Upper lobe of left lung (tissue), 6 donors: Measurements from ENCODE around the gene LRIT2. TPM values are rescaled to one million over a fixed set of nuclear protein-coding genes. Genes with fewer than 3 reads are reported as not detected.

Experiments
- ATAC-seq, 2 donors: fragments of 200-7000 bp; cut with Tn5 transposase; one replicate each; pipeline ENCODE4 v1.9.1; 2022; ENCODE audit warnings: mild to moderate bottlenecking in 2 of 2, moderate library complexity in 2 of 2; ENCODE audit not compliant: low FRiP score in 2 of 2
- DNase-seq, 2 donors: peaks; one replicate each; pipeline ENCODE4 v3.0.0-alpha.2; 2019 to 2020
- H3K27ac ChIP-seq, 4 donors: fragments of 200-600 bp; sonication (generic); one replicate each; pipeline ENCODE4 v1.5.1; 2016 to 2019
- H3K27me3 ChIP-seq, 4 donors: fragments of 200-600 bp; sonication (generic); one replicate each; pipeline ENCODE4 v1.5.1; 2017 to 2019
- H3K36me3 ChIP-seq, 4 donors: fragments of 200-600 bp; sonication (generic); one replicate each; pipeline ENCODE4 v1.5.1; 2016 to 2019
- H3K4me1 ChIP-seq, 4 donors: fragments of 200-600 bp; sonication (generic); one replicate each; pipeline ENCODE4 v1.5.1; 2018 to 2019
- H3K4me3 ChIP-seq, 4 donors: fragments of 200-600 bp; sonication (generic); one replicate each; pipeline ENCODE4 v1.5.1; 2017 to 2019; ENCODE audit warnings: mild to moderate bottlenecking in 2 of 4, moderate library complexity in 1 of 4
- H3K9me3 ChIP-seq, 4 donors: fragments of 200-600 bp; sonication (generic); one replicate each; pipeline ENCODE4 v1.5.1; 2018 to 2019
- EP300 ChIP-seq, 4 donors: sonication (generic); formaldehyde crosslinking; IDR thresholded peaks; one replicate each; pipeline ENCODE4 v1.5.1; 2017; ENCODE audit warnings: antibody characterized with exemption in 4 of 4, control low read depth in 2 of 4
- POLR2A ChIP-seq, 4 donors: fragments of 450-650 bp; IDR thresholded peaks; one replicate each; pipeline ENCODE4 v1.5.1; 2016 to 2017; ENCODE audit warnings: antibody characterized with exemption in 4 of 4, mild to moderate bottlenecking in 2 of 4
- POLR2AphosphoS5 ChIP-seq, 2 donors: sonication (generic); formaldehyde crosslinking; IDR thresholded peaks; one replicate each; pipeline ENCODE4 v1.5.1; 2017; ENCODE audit warnings: antibody characterized with exemption in 2 of 2
- WGBS, 2 donors: methylation state at CpG; one replicate each; pipeline ENCODE4 v1.1.5; 2017 to 2018; 5-methylcytosine and 5-hydroxymethylcytosine counted together
- total RNA-seq, 6 donors: library from RNA; depleted of rRNA in 4 of 6; stranded (reverse); fragments of >200 nt in 4 of 6; gene quantifications; one replicate each; pipeline versions ENCODE4 v1.1.0 to v1.2.1, GENCODE V29; 2016 to 2021
- TF ChIP-seq, protein P1 (sequence below), 6 experiments: fragments of 450-650 bp in 4 of 6; fragments of 200-600 bp in 2 of 6; sonication (generic) in 2 of 6; IDR thresholded peaks; one replicate each; pipeline ENCODE4 v1.5.1; 2016 to 2019; ENCODE audit warnings: antibody characterized with exemption in 6 of 6
- donor health status: DM: no; HTN: no; CAD: no; lungs with moderate emphysema.
- donor health status: DM: no; HTN: yes; CAD: no; lungs with severe emphysema.

Gene LRIT2
- total RNA-seq, 6 donors from 2014 or later, result not detected

DNA sequence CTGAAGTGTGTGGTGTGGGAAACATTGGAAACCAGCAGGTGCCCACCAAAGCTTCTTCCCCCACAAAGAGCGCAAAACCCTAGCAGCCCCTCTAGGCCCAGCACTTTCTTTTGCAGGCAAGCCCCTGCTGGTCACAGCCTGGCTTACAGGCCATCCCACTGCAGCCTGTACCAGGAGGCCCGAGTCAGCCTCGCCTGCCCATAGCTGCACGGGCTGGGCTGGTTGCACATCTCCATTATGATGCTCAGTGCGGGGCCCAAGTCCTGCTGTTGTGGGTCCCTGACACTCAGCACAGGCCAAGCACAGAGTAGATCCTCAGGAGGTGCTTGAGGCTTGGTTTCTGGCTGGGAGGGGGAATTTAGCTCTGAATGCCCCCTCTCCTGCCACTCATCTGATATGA, 23.0 kb downstream of the LRIT2 start:
- no peak overlapping the region for H3K27ac ChIP-seq
- no peaks in the 10 kb centered on the region for H3K27me3 ChIP-seq
- no peak for ATAC-seq
- no peaks in the 10 kb centered on the region for H3K4me1 ChIP-seq
- no peak for DNase-seq
- H3K9me3 ChIP-seq, result no peaks in the 10 kb centered on the region
- WGBS, 2 donors, result 86 to 100% methylated on average over 1 to 5 of the region's 5 CpGs
- TF ChIP-seq, protein P1, sequence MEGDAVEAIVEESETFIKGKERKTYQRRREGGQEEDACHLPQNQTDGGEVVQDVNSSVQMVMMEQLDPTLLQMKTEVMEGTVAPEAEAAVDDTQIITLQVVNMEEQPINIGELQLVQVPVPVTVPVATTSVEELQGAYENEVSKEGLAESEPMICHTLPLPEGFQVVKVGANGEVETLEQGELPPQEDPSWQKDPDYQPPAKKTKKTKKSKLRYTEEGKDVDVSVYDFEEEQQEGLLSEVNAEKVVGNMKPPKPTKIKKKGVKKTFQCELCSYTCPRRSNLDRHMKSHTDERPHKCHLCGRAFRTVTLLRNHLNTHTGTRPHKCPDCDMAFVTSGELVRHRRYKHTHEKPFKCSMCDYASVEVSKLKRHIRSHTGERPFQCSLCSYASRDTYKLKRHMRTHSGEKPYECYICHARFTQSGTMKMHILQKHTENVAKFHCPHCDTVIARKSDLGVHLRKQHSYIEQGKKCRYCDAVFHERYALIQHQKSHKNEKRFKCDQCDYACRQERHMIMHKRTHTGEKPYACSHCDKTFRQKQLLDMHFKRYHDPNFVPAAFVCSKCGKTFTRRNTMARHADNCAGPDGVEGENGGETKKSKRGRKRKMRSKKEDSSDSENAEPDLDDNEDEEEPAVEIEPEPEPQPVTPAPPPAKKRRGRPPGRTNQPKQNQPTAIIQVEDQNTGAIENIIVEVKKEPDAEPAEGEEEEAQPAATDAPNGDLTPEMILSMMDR (IDR thresholded peaks at IDR 0.05), result no peak
- no peak for TF ChIP-seq POLR2AphosphoS5 (IDR thresholded peaks at IDR 0.05)
- TF ChIP-seq EP300 (IDR thresholded peaks at IDR 0.05), result no peak
- TF ChIP-seq POLR2A (IDR thresholded peaks at IDR 0.05), result no peak
- H3K36me3 ChIP-seq, result no peaks in the 10 kb centered on the region
- no peak overlapping the region for H3K4me3 ChIP-seq

DNA sequence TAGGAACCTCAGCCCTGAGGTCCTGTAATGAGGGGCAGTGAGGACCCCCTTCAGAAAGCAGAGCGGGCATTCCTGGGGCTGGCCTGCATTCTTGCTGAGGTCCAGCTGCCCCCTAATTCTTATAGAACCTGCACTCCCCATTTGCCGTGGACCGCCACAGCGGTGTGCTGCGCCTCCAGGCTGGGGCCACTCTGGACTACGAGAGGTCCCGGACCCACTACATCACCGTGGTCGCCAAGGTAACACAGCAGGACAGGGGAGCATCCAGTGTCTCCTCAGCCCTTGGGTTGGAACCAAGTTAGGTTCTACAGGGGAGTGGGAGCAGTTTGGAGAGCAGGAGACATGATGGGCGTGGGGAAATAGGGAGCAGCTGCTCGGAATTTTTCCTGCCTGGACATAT, 23.7 kb downstream of the LRIT2 start:
- no peak for DNase-seq
- Histone ChIP-seq H3K4me1 (no peaks in the 10 kb centered on the region), H3K9me3 (no peaks in the 10 kb centered on the region), H3K27ac (no peak overlapping the region), H3K4me3 (no peak overlapping the region), H3K27me3 (no peaks in the 10 kb centered on the region), H3K36me3 (no peaks in the 10 kb centered on the region)
- TF ChIP-seq, protein P1 (IDR thresholded peaks at IDR 0.05), result no peak
- no peak for TF ChIP-seq POLR2A (IDR thresholded peaks at IDR 0.05)
- TF ChIP-seq EP300 (IDR thresholded peaks at IDR 0.05), result no peak
- TF ChIP-seq POLR2AphosphoS5 (IDR thresholded peaks at IDR 0.05), result no peak
- ATAC-seq, result no peak
- WGBS, 2 donors, result 86 to 90% methylated on average over 6 to 11 of the region's 11 CpGs

DNA sequence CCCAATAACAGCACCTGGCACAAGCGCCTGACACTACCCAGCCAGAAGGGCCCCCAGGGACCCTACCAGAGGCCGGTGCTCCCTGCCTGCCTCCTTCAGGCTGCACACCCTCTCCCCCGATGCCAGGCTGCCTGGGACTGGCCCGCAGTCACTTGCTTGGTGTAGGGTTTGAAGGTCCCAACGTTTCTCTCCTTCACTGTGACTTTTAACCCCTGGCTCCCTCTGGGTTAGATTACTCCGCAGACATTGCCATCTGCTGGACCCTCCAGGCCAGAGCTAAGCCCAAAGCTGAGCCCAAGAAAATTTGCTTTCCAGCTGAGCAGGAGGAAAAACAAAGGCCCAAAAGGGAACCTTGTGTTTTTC, 24.1 kb downstream of the LRIT2 start:
- ATAC-seq (no peak), DNase-seq (no peak)
- H3K27me3 ChIP-seq, result peaks cover 0 to under 1% (median 0%) of the 10 kb centered on the region in 4 donors
- H3K4me1 ChIP-seq, result no peaks in the 10 kb centered on the region
- H3K9me3 ChIP-seq, result no peaks in the 10 kb centered on the region
- no peak overlapping the region for H3K27ac ChIP-seq
- 68 to 75% methylated on average over 6 of the region's 6 CpGs for WGBS, 2 donors
- H3K4me3 ChIP-seq, result no peak overlapping the region
- TF ChIP-seq, protein P1 (IDR thresholded peaks at IDR 0.05), result no peak
- TF ChIP-seq POLR2A (IDR thresholded peaks at IDR 0.05) (no peak), EP300 (IDR thresholded peaks at IDR 0.05) (no peak), POLR2AphosphoS5 (IDR thresholded peaks at IDR 0.05) (no peak)
- H3K36me3 ChIP-seq, result no peaks in the 10 kb centered on the region

DNA sequence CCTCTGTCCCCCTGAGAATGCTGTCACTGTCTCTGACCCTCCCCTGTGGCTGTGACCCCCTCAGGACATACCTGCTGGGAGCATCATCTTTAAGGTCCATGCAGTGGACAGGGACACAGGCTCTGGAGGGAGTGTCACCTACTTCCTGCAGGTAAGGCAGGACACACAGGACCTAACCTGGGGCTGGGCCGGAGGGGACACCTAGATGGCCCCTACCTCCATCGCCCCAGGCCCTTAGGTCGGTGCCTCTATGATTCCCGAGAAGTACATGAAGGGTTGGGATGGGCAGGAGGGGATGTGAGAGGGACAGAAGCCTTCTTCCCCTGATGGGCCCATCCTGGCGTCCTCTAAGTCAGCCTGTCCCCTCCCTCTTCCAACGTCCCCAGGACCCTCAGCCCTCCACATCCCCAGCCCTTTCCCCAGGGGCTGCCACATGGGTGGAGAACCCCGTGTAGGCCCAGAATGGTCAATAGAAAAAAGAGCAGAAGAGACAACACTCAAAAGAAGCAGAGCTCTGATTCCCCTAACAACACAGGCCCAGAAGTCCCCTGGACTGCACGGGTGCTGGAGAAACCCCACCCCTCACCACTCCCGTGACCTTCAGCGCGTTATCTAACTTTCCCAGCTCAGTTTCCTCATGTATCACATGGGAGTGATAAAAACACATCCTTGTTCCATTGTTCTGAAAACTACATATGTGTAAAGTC, 24.7 kb downstream of the LRIT2 start:
- ATAC-seq (no peak), DNase-seq (no peak)
- H3K36me3 ChIP-seq, result no peaks in the 10 kb centered on the region
- no peak overlapping the region for H3K4me3 ChIP-seq
- TF ChIP-seq EP300 (IDR thresholded peaks at IDR 0.05) (no peak), POLR2AphosphoS5 (IDR thresholded peaks at IDR 0.05) (no peak), POLR2A (IDR thresholded peaks at IDR 0.05) (no peak)
- TF ChIP-seq, protein P1 (IDR thresholded peaks at IDR 0.05), result no peak
- H3K9me3 ChIP-seq, result no peaks in the 10 kb centered on the region
- H3K4me1 ChIP-seq, result no peaks in the 10 kb centered on the region
- H3K27ac ChIP-seq, result no peak overlapping the region
- H3K27me3 ChIP-seq, result peaks cover 0 to 5% (median 0%) of the 10 kb centered on the region in 4 donors
- WGBS, 2 donors, result 77 to 78% methylated on average over 10 to 11 of the region's 11 CpGs
